SW480 (cell line): ENCODE results near the gene DMRT1.
A peak's percentile ranks its signal among the peaks of the same experiment; 100 is the strongest.
"Not testable (repeated sequence)": the region's sequence is repeated elsewhere in the genome, so short reads cannot be mapped to it uniquely, and the experiment has no call there.

Experiments used
- DNase-seq: peaks from one replicate; pipeline ENCODE4 v3.0.0-alpha.2; 2016; ENCODE audit warnings: low spot score

DMRT1 gene

GRCh38 chr9:998299-999110 is 157.0 kb downstream of the DMRT1 start:
- DNase-seq: not testable (repeated sequence)

- no peak for DNase-seq
Measured at GRCh38 chr9:1001838-1002237, 160.3 kb downstream of the DMRT1 start.

- no peak for DNase-seq
Measured at GRCh38 chr9:1002678-1003077, 161.2 kb downstream of the DMRT1 start.

GRCh38 chr9:1005043-1005667 is 163.7 kb downstream of the DMRT1 start:
- DNase-seq: peak; percentile 59

- DNase-seq: no peak
Measured at GRCh38 chr9:1007312-1007711, 165.8 kb downstream of the DMRT1 start.

GRCh38 chr9:1008216-1008615 is 166.7 kb downstream of the DMRT1 start:
- DNase-seq: no peak

GRCh38 chr9:1009101-1009707 is 167.7 kb downstream of the DMRT1 start:
- DNase-seq: peak; percentile 60

- DNase-seq: no peak
Measured at GRCh38 chr9:1013021-1013420, 171.5 kb downstream of the DMRT1 start.

GRCh38 chr9:1014225-1014624 is 172.7 kb downstream of the DMRT1 start:
- no peak for DNase-seq

- no peak for DNase-seq
Measured at GRCh38 chr9:1014640-1015039, 173.1 kb downstream of the DMRT1 start.

- peak; percentile 34 for DNase-seq
Measured at GRCh38 chr9:1018121-1018520, 176.6 kb downstream of the DMRT1 start.
